Sigmoid colon (tissue), 7 donors: ENCODE data around the gene ZBTB14. TPM values are rescaled to one million over a fixed set of nuclear protein-coding genes. Genes with fewer than 3 reads are reported as not detected.

Experiments used
- DNase-seq: peaks from one replicate; pipeline ENCODE4 v3.0.0-alpha.2; 2019
- H3K27ac ChIP-seq, 4 donors: fragments of 200-600 bp; sonication (generic); one replicate each; pipeline ENCODE4 v1.5.1; 2016 to 2019; ENCODE audit warnings: mild to moderate bottlenecking in 1 of 4
- H3K27me3 ChIP-seq, 3 donors: fragments of 200-600 bp; sonication (generic); one replicate each; pipeline ENCODE4 v1.5.1; 2019; ENCODE audit warnings: mild to moderate bottlenecking in 1 of 3
- H3K36me3 ChIP-seq, 4 donors: fragments of 200-600 bp; sonication (generic); one replicate each; pipeline ENCODE4 v1.5.1; 2016 to 2019
- H3K4me1 ChIP-seq, 4 donors: fragments of 200-600 bp; sonication (generic); one replicate each; pipeline ENCODE4 v1.5.1; 2017 to 2019
- H3K4me3 ChIP-seq, 4 donors: fragments of 200-600 bp; sonication (generic); one replicate each; pipeline ENCODE4 v1.5.1; 2017 to 2019; ENCODE audit warnings: mild to moderate bottlenecking in 2 of 4, moderate library complexity in 1 of 4
- H3K9me3 ChIP-seq, 4 donors: fragments of 200-600 bp in 3 of 4; sonication (generic) in 3 of 4; one replicate each; pipeline versions ENCODE4 v1.5.1 to v1.6.1; 2013 to 2019
- EP300 ChIP-seq, 4 donors: sonication (generic); formaldehyde crosslinking; IDR thresholded peaks; one replicate each; pipeline ENCODE4 v1.6.1; 2017; ENCODE audit warnings: antibody characterized with exemption in 4 of 4
- POLR2A ChIP-seq, 2 donors: fragments of 450-650 bp; IDR thresholded peaks; one replicate each; pipeline ENCODE4 v1.6.1; 2016; ENCODE audit warnings: antibody characterized with exemption in 2 of 2, mild to moderate bottlenecking in 2 of 2, moderate library complexity in 2 of 2
- POLR2AphosphoS5 ChIP-seq, 4 donors: sonication (generic); formaldehyde crosslinking; IDR thresholded peaks; one replicate each; pipeline ENCODE4 v1.6.1; 2017; ENCODE audit warnings: antibody characterized with exemption in 4 of 4
- WGBS, 2 donors: extraction: QIAGEN DNeasy Blood & Tissue Kit; methylation state at CpG; one replicate each; pipeline ENCODE4 v1.1.7; 2013; 5-methylcytosine and 5-hydroxymethylcytosine counted together
- intact Hi-C: fragments of 100-400 bp; cut with DNase I; formaldehyde crosslinking; loops from one replicate; pipeline ENCODE4 v1.15.1; 2023
- polyA plus RNA-seq, 3 donors: library from polyadenylated mRNA; stranded (reverse); fragments of 200-250 nt; gene quantifications; one replicate each; pipeline ENCODE4 v1.2.3, GENCODE V29; 2013
- total RNA-seq, 4 donors: library from RNA; depleted of rRNA; stranded (reverse); fragments of >200 nt; gene quantifications; one replicate each; pipeline ENCODE4 v1.1.0, GENCODE V29; 2016
- TF ChIP-seq, protein P1 (sequence below), 4 experiments: fragments of 450-650 bp in 3 of 4; fragments of 200-600 bp in 1 of 4; IDR thresholded peaks; one replicate each; pipeline ENCODE4 v1.5.1; 2016 to 2019; ENCODE audit warnings: antibody characterized with exemption in 4 of 4, mild to moderate bottlenecking in 3 of 4, moderate library complexity in 2 of 4
- donor health status: healthy with polysubstance abuse.
- donor health status: Bipolar disorder and iron deficiency.
- donor health status: healthy.

The ZBTB14 gene
- total and polyA plus RNA-seq, 7 donors, result 5.3 to 16.1 (median 9.9) TPM

DNA sequence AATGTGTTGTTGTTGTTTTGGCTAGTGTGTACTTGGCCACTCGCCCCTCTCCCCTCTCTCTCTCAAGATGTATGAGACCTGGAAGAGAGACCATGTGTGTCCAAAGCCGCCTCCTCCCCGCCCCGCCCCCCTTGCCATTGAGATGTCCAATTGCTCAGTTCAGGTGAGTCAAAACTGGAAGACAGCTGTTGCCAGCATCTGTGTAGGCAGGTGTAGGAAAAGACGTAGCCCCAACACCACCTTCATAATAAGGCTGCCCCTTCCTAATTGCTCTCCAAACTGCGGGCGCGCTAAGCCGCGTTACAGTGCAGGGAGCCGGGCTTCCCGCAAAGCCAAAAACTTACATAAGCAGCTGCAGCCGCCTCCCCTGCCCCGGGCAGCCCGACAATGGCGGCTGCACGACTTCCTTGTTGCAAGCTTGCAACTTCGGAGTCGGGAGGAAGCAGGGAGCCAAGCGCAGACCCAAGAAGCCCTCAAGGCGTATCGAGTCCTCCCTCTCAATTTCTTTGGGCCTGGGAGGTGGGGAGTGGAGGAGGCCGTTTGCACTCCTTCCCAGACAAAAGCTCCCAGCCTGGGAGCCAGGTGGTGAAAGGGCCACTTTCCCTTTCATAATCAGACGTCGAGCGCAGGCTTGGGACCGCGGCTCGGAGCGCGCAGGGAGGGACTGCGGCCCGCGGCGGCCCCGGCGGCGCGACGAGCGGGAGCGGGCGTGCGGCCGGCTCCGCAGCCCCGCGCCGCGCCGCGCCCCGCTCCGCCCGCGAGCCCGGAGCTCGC lies 882 bp downstream of the ZBTB14 start:
- Histone ChIP-seq H3K9me3 (no peaks in the 10 kb centered on the region), H3K4me1 (peaks cover 0 to 17% (median 12%) of the 10 kb centered on the region in 4 donors), H3K36me3 (peaks cover 5 to 20% (median 8%) of the 10 kb centered on the region in 4 donors), H3K27me3 (no peaks in the 10 kb centered on the region), H3K27ac (peak overlapping the region; percentile 90 to 100 (median 98)), H3K4me3 (peak overlapping the region; percentile 66 to 96 (median 88))
- peak; percentile 78 for DNase-seq
- 0 to 1% methylated on average over 58 of the region's 58 CpGs for WGBS, 2 donors
- intact Hi-C loops, result loop anchor here (2.0 to 10.0 kb wide), 3 partner anchors 190 to 1846 kb away; partner anchors contain the start of gene EPB41L3
- TF ChIP-seq POLR2A (IDR thresholded peaks at IDR 0.05) (no peak), POLR2AphosphoS5 (IDR thresholded peaks at IDR 0.05) (peak in 3 of 4 donors; percentile 6 to 57 (median 40))
- TF ChIP-seq, protein P1, sequence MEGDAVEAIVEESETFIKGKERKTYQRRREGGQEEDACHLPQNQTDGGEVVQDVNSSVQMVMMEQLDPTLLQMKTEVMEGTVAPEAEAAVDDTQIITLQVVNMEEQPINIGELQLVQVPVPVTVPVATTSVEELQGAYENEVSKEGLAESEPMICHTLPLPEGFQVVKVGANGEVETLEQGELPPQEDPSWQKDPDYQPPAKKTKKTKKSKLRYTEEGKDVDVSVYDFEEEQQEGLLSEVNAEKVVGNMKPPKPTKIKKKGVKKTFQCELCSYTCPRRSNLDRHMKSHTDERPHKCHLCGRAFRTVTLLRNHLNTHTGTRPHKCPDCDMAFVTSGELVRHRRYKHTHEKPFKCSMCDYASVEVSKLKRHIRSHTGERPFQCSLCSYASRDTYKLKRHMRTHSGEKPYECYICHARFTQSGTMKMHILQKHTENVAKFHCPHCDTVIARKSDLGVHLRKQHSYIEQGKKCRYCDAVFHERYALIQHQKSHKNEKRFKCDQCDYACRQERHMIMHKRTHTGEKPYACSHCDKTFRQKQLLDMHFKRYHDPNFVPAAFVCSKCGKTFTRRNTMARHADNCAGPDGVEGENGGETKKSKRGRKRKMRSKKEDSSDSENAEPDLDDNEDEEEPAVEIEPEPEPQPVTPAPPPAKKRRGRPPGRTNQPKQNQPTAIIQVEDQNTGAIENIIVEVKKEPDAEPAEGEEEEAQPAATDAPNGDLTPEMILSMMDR (IDR thresholded peaks at IDR 0.05), result no peak

DNA sequence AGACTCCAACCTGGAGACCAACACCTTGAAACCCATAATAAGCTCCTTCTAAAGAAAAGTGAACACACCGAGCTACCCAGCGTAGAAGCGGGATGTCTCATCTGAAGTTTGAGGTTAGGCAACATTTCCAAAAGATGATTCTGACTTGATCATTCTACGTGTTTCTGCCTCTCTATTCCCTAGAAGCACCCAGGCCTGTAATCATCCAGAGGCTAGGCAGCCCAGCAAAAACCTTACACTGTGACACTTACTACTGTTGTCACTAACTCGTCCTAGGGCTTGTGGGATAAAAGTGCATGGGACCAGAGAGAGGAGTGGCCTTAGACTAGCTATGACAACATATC lies 1.4 kb downstream of the ZBTB14 start:
- intact Hi-C loops, result loop anchor here (2.0 to 10.0 kb wide), 2 partner anchors 191 to 1845 kb away; no protein-coding TSS in a partner anchor
- 56% methylated on average over 5 of the region's 5 CpGs for WGBS, 2 donors
- TF ChIP-seq POLR2A (IDR thresholded peaks at IDR 0.05), result no peak
- TF ChIP-seq POLR2AphosphoS5 (IDR thresholded peaks at IDR 0.05), result no peak
- no peak for TF ChIP-seq EP300 (IDR thresholded peaks at IDR 0.05)
- TF ChIP-seq, protein P1 (IDR thresholded peaks at IDR 0.05), result no peak
- peak overlapping the region; percentile 66 to 96 (median 88) for H3K4me3 ChIP-seq
- H3K4me1 ChIP-seq, result peaks cover 0 to 17% (median 12%) of the 10 kb centered on the region in 4 donors
- no peaks in the 10 kb centered on the region for H3K27me3 ChIP-seq
- peak overlapping the region; percentile 90 to 100 (median 98) for H3K27ac ChIP-seq
- peaks cover 5 to 20% (median 8%) of the 10 kb centered on the region in 4 donors for H3K36me3 ChIP-seq
- no peaks in the 10 kb centered on the region for H3K9me3 ChIP-seq
- no peak for DNase-seq

DNA sequence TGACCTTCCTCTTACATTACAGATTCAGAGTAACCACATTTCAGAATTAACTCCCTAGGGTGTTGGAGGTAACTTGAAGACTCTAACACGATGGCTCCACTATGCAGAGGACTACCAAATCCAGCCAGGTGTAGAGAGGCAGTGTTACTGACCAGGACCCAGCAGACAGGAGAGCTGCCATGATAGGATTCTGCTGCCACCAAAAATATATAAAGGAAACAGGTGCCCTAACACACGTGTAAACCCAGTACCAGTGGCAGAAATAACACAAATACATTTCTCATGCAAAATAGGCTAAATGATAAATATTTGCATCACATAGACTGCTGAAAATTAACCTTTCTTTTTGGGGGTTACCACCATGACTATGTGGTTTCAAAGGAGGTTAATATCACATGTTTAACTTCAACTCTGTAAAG lies 7.0 kb downstream of the ZBTB14 start:
- H3K27me3 ChIP-seq, result no peaks in the 10 kb centered on the region
- WGBS, 2 donors, result 59 to 72% methylated on average over 2 of the region's 2 CpGs

DNA sequence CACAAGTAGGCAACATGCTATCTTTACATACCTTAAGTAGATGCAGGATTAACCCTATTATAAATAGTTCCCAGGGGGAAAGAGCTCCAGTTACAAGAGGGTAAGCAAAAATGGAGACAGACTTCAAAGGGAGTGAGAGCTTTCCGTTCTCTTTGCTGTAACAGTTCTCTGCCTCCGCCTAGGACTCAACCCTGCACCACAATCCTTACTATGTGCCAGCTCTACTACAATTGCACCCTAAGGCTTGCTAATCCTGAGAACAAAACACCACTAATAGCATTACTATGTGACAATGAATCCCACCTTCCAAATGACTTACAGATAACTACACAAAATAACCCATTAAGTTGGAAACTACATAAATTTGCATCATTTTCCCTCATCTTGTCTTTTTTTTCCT lies 7.7 kb downstream of the ZBTB14 start:
- 49 to 70% methylated on average over 2 of the region's 2 CpGs for WGBS, 2 donors
- no peaks in the 10 kb centered on the region for H3K9me3 ChIP-seq
- no peak overlapping the region for H3K27ac ChIP-seq
- H3K4me1 ChIP-seq, result no peaks in the 10 kb centered on the region
- DNase-seq, result no peak
- H3K27me3 ChIP-seq, result no peaks in the 10 kb centered on the region
- intact Hi-C loops, result no loop called here
- H3K4me3 ChIP-seq, result no peak overlapping the region
- H3K36me3 ChIP-seq, result peaks cover 5 to 20% (median 8%) of the 10 kb centered on the region in 4 donors
- TF ChIP-seq EP300 (IDR thresholded peaks at IDR 0.05) (no peak), POLR2A (IDR thresholded peaks at IDR 0.05) (no peak), POLR2AphosphoS5 (IDR thresholded peaks at IDR 0.05) (no peak)
- TF ChIP-seq, protein P1 (IDR thresholded peaks at IDR 0.05), result no peak

More for the DNA sequence above, 7.0 kb downstream of the ZBTB14 start:
- Histone ChIP-seq H3K27ac (no peak overlapping the region), H3K9me3 (no peaks in the 10 kb centered on the region), H3K4me3 (no peak overlapping the region), H3K36me3 (peaks cover 5 to 20% (median 8%) of the 10 kb centered on the region in 4 donors), H3K4me1 (peaks cover 0 to under 1% (median under 1%) of the 10 kb centered on the region in 4 donors)
- no peak for TF ChIP-seq POLR2A (IDR thresholded peaks at IDR 0.05)
- TF ChIP-seq, protein P1 (IDR thresholded peaks at IDR 0.05), result no peak
- no peak for TF ChIP-seq EP300 (IDR thresholded peaks at IDR 0.05)
- no peak for TF ChIP-seq POLR2AphosphoS5 (IDR thresholded peaks at IDR 0.05)
- DNase-seq, result no peak
- intact Hi-C loops, result no loop called here
